Prostate gland (tissue), 2 donors: ENCODE data around the gene FAHD2A. TPM values are rescaled to one million over a fixed set of nuclear protein-coding genes. Genes with fewer than 3 reads are reported as not detected.

ENCODE experiments used
- DNase-seq: peaks from one replicate; pipeline ENCODE4 v3.0.0-alpha.2; 2019; ENCODE audit warnings: low spot score
- H3K27ac ChIP-seq, 2 donors: fragments of 200-600 bp; sonication (generic); 2 replicates each; pipeline ENCODE4 v1.5.1; 2017 to 2019
- H3K27me3 ChIP-seq: fragments of 200-600 bp; sonication (generic); replicated peaks from 2 replicates; pipeline ENCODE4 v1.5.1; 2019; ENCODE audit not compliant: insufficient read depth
- H3K36me3 ChIP-seq, 2 donors: fragments of 200-600 bp; sonication (generic); 1 replicate in 1 of 2; 2 replicates in 1 of 2; pipeline versions ENCODE4 v1.5.1 to v1.8.1; 2017 to 2019
- H3K4me1 ChIP-seq: fragments of 200-600 bp; sonication (generic); replicated peaks from 2 replicates; pipeline ENCODE4 v1.5.1; 2019
- H3K4me3 ChIP-seq, 2 donors: fragments of 200-600 bp; sonication (generic); 2 replicates each; pipeline ENCODE4 v1.5.1; 2017 to 2019
- H3K9me3 ChIP-seq: fragments of 200-600 bp; sonication (generic); 2 replicates; pipeline ENCODE4 v1.5.1; 2017
- CTCF ChIP-seq, 4 experiments: fragments of 200-600 bp in 2 of 4; fragments of 450-650 bp in 2 of 4; sonication (generic) in 2 of 4; IDR thresholded peaks; 1 replicate in 3 of 4; 2 replicates in 1 of 4; pipeline ENCODE4 v1.5.1; 2016 to 2019; ENCODE audit warnings: antibody characterized with exemption in 4 of 4, mild to moderate bottlenecking in 2 of 4, moderate library complexity in 2 of 4
- POLR2A ChIP-seq: fragments of 450-650 bp; IDR thresholded peaks from one replicate; pipeline ENCODE4 v1.6.1; 2016; ENCODE audit warnings: antibody characterized with exemption, mild to moderate bottlenecking
- POLR2AphosphoS5 ChIP-seq: sonication (generic); formaldehyde crosslinking; IDR thresholded peaks from one replicate; pipeline ENCODE4 v1.6.1; 2017; ENCODE audit warnings: antibody characterized with exemption
- WGBS: methylation state at CpG from one replicate; pipeline ENCODE4 v1.1.5; 2018; 5-methylcytosine and 5-hydroxymethylcytosine counted together
- intact Hi-C: fragments of 100-400 bp; cut with DNase I; formaldehyde crosslinking; loops from one replicate; pipeline ENCODE4 v1.14.2; 2022
- total RNA-seq, 2 donors: library from RNA; depleted of rRNA; stranded (reverse); fragments of >200 nt; gene quantifications; one replicate each; pipeline ENCODE4 v1.1.0, GENCODE V29; 2016

The FAHD2A gene
- total RNA-seq, 2 donors from 2014 or later: 15.3 to 27.9 TPM

DNA sequence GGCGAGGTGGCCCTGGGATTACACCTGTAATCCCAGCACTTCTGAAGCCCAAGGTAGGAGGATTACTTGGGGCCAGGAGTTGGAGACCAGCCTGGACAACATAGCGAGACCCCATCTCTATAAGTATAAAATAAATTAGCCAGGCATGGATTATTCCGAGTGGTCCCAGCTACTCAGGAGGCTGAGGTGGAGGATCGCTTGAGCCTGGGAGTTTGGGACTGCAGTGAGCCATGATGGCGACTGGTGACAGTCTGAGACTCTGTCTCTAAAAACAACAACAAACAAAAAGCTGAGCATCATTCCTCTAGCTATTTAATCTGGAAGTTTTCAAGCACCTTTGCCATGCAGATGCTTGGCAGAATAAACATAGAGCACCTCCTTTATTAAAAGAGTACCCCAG lies 21.8 kb upstream of the FAHD2A start:
- intact Hi-C loops: no loop called here
- 96% methylated on average over 5 of the region's 5 CpGs for WGBS
- H3K27me3 ChIP-seq: no peaks in the 10 kb centered on the region
- no peaks in the 10 kb centered on the region for H3K4me1 ChIP-seq
- H3K36me3 ChIP-seq: no peaks in the 10 kb centered on the region
- no peak for DNase-seq
- no peak overlapping the region for H3K4me3 ChIP-seq
- H3K27ac ChIP-seq: no peak overlapping the region
- TF ChIP-seq POLR2A: no peak
- H3K9me3 ChIP-seq: no peaks in the 10 kb centered on the region

DNA sequence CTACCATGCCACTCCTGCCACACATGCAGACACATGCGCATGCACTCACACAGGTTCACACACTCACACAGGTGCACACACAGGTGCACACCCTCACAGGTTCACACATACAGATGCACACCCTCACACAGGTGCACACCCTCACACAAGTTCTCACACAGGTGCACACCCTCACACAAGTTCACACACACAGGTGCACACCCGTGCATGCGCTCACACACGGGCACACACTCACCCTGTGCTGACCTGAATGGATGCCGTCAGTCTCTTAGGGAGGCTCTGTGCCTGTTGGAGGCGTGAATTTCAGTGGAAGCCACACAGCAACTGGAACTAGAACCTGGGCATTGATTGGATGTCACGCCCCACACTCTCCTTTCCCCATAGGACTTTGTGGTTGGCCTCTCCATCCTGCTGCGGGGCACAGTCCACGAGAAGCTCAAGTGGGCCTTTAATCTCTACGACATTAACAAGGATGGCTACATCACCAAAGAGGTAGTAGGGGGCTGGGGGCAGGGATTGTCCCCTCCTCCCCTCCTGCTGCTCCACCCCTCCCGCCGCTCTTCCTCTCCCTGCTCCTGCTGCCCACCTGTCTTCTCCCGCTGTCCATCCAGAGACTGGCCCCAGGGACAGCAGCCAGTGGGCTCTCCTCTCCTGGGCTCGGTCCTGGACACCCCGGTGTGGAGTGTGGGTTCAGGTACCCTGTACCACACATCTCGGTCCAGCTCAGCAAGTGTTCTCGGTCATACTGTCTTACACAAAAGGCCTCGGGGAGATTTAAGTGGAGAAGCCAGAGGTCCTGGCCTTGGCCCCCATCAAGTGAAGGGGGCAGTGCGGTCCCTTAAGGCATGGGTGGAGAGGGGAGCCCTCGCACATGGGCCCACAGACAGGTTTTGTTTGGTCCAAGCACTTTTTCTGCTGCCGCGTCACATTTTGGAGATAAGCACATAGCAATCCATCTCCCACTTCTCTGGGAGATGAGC lies 21.0 kb upstream of the FAHD2A start:
- Histone ChIP-seq H3K4me3 (no peak overlapping the region), H3K9me3 (no peaks in the 10 kb centered on the region), H3K4me1 (no peaks in the 10 kb centered on the region), H3K27ac (no peak overlapping the region), H3K27me3 (no peaks in the 10 kb centered on the region), H3K36me3 (no peaks in the 10 kb centered on the region)
- intact Hi-C loops: no loop called here
- WGBS: 86% methylated on average over 22 of the region's 22 CpGs
- DNase-seq: no peak
- TF ChIP-seq POLR2AphosphoS5 (no peak), POLR2A (no peak), CTCF (IDR thresholded peaks at IDR 0.05) (no peak)

- no peak overlapping the region for H3K27ac ChIP-seq
- WGBS: 90% methylated on average over 20 of the region's 20 CpGs
- no peaks in the 10 kb centered on the region for H3K27me3 ChIP-seq
- no peaks in the 10 kb centered on the region for H3K9me3 ChIP-seq
- no peaks in the 10 kb centered on the region for H3K36me3 ChIP-seq
- intact Hi-C loops: no loop called here
- no peak for TF ChIP-seq POLR2A
- TF ChIP-seq CTCF (IDR thresholded peaks at IDR 0.05): no peak
- no peak for TF ChIP-seq POLR2AphosphoS5
- no peak for DNase-seq
- no peaks in the 10 kb centered on the region for H3K4me1 ChIP-seq
- no peak overlapping the region for H3K4me3 ChIP-seq
Observed at GRCh38 chr2:95382192-95382591, 20.3 kb upstream of the FAHD2A start.

DNA sequence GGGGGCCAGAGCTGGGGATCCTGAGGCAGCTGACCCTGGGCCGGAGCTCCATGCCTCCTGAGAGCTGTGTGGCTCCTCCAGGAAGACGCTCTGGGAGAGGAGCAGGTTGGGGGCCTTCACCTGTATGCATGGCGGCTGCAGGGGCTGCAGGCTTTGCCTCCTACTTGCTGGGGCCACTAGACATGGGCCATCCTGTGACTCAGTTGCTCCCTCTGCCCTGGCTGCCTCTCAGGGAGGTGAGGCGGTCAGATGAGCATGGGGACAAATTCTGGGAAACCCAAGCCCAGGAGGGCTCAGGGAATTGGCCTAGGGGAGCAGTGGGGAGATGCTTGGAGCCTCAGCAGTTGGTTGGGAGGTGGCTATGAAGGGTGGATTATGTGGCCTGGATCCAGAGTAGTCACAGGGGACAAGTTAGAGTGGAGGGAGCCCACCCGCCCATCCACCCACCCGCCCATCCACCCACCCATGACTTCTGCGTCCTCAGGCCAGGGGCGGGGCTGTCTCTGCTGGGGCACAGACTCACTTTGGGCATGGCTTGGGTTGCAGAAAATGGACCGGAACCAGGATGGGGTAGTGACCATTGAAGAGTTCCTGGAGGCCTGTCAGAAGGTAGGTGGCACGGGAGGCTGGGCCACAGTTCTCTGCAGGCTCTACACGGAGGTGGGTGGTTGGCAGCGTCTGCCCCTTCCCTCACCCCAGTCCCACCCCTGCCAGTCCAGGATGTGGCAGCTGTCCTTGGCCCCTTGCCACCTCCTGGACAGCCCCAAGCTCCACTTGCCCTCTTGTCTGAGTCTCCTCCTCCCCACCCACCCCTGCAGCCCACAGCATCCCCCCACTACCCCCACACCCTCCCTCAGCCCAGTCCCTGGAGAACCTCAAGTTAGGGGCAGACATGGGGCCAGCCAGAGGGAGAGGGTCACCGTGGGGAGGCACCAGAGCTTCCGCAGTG lies 19.5 kb upstream of the FAHD2A start:
- intact Hi-C loops: no loop called here
- Histone ChIP-seq H3K36me3 (no peaks in the 10 kb centered on the region), H3K4me3 (no peak overlapping the region), H3K9me3 (no peaks in the 10 kb centered on the region), H3K27ac (no peak overlapping the region), H3K4me1 (no peaks in the 10 kb centered on the region), H3K27me3 (no peaks in the 10 kb centered on the region)
- DNase-seq: no peak
- TF ChIP-seq CTCF (IDR thresholded peaks at IDR 0.05) (no peak), POLR2A (no peak), POLR2AphosphoS5 (no peak)
- 86% methylated on average over 12 of the region's 14 CpGs for WGBS

GRCh38 chr2:95383635-95384027 lies 18.9 kb upstream of the FAHD2A start:
- intact Hi-C loops: no loop called here
- no peak for DNase-seq
- no peaks in the 10 kb centered on the region for H3K36me3 ChIP-seq
- H3K4me1 ChIP-seq: no peaks in the 10 kb centered on the region
- TF ChIP-seq POLR2A: no peak
- no peak for TF ChIP-seq POLR2AphosphoS5
- TF ChIP-seq CTCF (IDR thresholded peaks at IDR 0.05): no peak
- whole genome bisulfite sequencing: 85% methylated on average over 9 of the region's 9 CpGs
- H3K27ac ChIP-seq: no peak overlapping the region
- no peaks in the 10 kb centered on the region for H3K9me3 ChIP-seq
- H3K4me3 ChIP-seq: no peak overlapping the region
- no peaks in the 10 kb centered on the region for H3K27me3 ChIP-seq
